Measurements from ENCODE around the gene TMEM40.
A peak's percentile ranks its signal among the peaks of the same experiment; 100 is the strongest.
"Not testable (repeated sequence)": the region's sequence is repeated elsewhere in the genome, so short reads cannot be mapped to it uniquely, and the experiment has no call there.

TMEM40 gene

DNA sequence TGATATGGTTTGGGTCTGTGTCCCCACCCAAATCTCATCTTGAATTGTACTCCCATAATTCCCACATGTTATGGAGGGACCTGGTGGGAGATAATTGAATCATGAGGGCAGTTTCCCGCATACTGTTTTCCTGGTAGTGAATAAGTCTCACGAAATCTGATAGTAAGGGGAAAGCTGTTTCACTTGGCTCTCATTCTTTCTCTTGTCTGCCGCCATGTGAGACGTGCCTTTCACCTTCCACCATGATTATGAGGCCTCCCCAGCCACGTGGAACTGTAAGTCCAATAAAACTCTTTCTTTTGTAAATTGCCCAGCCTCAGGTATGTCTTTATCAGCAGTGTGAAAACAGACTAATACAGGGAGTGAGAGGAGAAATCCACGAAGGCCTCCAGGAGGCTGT is 16.9 kb upstream of the TMEM40 start:
- not testable (repeated sequence) for DNase-seq (ENCODE audit: low read depth)

DNA sequence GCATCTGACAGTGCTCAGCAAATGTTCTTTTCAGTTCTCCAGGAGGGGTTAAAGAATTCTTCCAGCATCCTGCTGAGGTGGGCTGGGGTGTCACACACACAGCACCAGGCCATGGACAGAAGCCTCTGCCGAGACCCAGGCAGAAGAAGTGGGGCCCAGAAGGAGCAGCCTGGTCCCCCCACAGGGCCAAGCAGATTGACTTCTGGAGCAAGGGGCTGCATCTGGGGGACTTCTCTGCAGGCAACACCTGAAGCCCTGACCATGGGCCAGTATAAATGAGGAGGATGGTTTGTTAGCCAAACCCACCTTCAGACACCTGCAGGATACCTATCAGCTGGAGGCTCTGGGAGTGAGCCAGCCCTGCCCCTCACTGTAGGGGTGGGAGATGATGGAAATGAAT is 16.2 kb upstream of the TMEM40 start:
- no peak for DNase-seq (ENCODE audit: low read depth)

DNA sequence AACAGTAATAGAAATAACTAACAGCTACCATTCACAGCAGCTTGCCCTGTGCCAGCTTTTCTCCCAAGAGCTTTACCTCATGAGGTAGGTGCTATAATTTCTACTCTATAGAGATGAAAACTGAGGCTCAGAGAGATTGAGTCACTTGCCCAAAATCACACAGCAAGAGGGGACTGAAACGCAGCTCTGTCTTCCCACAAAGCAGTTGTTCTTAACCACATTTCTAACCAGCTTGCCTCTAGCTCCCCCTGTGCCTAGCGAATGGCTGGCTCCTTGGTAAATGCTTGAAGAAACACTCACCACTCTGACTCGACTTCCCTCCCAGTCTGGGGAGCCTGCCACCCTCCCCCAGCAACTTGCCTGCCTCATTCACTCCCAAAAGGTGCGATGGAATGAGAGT is 15.6 kb upstream of the TMEM40 start:
- no peak for DNase-seq (ENCODE audit: low read depth)

DNA sequence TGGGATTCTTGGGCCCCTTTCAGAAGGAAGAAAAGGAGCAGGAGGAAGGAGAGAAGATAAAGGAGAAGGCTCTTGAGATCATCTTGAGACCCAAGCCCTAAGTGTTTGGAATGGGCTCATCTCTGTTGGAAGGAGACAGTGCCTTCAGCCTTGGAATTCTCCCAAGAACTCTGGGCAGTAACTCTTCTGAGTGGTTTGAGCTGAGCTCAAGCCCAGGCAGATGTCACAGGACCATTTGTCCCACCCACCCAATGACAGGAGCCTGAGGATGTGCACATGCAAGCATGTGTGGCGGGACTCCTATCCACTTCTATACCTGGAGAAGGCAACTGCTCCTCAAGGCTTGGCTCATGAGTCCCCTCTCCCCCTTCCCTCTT is 14.6 kb upstream of the TMEM40 start:
- no peak for DNase-seq (ENCODE audit: low read depth)

DNA sequence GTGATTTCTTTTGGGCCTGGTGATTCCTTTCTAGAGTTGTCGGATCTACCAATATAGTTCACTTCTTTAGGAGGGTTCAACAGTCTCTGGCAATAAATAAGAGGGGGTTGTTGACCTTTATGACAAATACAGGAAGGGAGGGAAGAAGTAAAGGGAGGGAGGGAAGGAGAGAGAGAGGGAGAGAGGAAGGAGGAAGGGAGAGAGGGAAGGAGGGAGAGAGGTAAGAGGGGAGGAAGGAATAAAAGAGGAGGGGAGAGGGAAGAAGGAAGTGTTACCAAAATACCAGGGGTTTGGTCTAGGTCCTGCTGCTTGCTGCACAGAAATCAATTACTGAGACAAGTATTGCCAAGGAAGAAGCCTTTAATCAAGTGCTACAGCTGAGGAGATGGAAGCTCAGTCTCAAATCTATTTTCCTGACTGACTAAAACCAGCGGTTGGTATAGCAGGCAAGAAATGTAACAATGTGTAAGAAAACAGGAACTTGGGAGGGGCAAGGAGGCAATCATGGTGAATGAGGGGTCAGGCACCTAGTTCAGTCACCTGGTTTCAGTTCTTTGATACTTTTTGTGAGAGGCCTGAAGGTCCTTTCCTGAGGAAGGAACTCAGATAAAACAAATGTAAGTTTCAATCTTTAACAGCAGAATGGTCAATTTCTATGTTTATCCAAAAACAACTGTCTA is 14.1 kb upstream of the TMEM40 start:
- DNase-seq (ENCODE audit: low read depth): no peak

GRCh38 chr3:12772462-12772861 is 13.4 kb upstream of the TMEM40 start:
- no peak for DNase-seq (ENCODE audit: low read depth)

DNA sequence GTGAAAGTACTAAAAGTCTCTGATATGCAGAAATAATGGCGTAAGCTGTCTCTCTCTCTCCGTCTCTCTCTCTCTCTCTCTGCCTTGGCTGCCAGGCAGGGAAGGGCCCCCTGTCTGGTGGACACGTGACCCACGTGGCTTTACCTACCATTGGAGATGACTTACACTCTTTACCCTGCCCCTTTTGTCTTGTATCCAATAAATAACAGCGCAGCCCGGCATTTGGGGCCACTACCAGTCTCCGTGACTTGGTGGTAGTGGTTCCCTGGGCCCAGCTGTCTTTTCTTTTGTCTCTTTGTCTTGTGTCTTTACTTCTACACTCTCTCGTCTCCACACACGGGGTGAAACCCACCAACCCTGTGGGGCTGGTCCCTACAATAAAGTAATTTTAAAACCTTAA is 12.2 kb upstream of the TMEM40 start:
- DNase-seq (ENCODE audit: low read depth): no peak

- no peak for DNase-seq (ENCODE audit: low read depth)
Observed at GRCh38 chr3:12769761-12770160, 10.7 kb upstream of the TMEM40 start.

DNA sequence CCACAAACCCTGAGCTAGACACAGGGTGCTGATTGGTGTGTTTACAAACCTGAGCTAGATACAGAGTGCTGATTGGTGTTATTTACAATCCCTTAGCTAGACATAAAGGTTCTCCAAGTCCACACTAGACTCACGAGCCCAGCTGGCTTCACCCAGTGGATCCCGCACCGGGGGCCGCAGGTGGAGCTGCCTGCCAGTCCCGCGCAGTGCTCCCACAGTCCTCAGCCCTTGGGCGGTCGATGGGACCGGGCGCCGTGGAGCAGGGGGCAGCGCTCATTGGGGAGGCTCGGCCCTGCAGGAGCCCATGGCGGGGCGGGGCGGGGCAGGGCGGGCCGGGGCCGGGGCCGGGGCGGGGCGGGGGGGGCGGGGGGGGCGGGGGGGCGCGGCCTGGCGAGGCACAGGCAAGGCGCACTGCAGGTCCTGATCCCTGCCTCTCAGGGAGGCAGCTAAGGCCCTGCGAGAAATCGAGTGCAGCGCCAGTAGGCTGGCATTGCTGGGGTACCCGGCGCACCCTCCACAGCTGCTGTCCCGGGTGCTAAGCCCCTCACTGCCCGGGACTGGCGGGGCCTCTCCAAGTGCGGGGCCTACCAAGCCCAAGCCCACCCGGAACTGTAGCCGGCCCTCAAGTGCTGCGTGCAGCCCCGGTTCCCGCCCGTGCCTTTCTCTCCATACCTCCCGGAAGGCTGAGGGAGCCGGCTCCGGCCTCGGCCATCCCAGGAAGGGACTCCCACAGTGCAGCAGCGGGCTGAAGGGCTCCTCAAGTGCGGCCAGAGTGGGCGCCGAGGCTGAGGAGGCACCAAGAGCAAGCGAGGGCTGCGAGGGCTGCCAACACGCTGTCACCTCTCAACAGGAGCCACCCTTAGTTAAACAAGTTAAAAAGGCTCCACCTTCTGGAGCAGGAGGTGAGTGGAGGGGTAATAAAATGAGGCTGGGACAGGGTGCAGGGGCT is 9.8 kb upstream of the TMEM40 start:
- no peak for DNase-seq (ENCODE audit: low read depth)

- no peak for DNase-seq (ENCODE audit: low read depth)
Observed at GRCh38 chr3:12766541-12766940, 7.5 kb upstream of the TMEM40 start.

- no peak for DNase-seq (ENCODE audit: low read depth)
Observed at GRCh38 chr3:12764171-12764776, 5.2 kb upstream of the TMEM40 start.

- DNase-seq (ENCODE audit: low read depth): no peak
Observed at GRCh38 chr3:12759693-12760565, 870 bp upstream of the TMEM40 start.

DNA sequence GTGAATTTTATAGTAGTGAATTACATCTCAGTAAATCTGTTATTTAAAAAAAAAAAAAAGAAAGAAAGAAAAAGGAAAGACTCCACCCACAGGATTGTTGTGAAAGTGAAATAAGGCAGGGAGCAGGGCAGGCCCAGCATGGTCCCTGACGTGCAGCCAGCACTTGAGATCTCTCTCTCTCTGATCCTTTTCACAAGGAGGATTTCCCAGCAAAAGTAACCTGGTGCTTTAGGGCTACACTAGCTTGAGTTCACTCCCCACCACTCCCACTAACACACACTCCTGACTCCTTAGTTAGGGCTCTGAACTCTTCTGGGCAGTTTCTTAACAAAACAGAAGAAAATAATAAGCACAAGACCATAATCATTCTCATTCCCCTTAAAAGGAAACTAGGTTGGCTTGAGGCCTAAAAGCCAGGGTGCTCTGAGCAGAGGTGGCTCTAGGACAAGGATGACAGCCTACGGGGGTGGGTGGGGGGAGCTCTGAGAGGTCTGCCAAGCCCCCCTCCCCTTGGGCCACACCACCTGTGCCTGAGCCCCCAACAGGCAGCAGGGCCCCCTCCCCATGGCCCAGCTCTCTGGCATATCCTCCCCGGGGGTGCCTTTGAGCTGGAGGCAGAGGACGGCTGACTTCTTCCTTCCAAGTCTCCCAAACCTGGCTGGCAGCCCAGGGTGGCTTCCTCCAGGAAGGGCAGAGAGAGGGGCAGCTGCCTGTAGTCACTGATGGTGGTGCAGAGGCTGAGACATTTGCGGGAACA is 856 bp downstream of the TMEM40 start:
- DNase-seq (ENCODE audit: low read depth): peak; percentile 63

DNA sequence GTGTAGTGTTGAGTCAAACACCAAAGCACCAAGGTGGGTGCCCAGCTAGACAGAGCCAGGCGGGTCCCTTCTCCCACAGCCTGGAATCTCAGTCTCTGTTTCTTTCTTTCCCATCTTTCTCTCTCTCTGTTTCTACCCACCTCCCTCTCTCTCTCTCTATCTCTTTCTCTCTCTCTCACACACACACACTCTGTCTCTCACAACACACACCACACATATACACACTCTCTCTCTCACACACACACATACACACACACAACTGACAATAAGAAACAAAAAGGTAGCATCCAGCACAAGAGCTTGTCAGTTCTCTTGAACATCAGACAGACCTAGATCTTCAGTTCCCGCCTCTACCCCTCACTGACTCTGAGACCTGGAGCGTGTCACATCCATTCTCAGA is 2.4 kb downstream of the TMEM40 start:
- DNase-seq (ENCODE audit: low read depth): no peak

- DNase-seq (ENCODE audit: low read depth): no peak
Observed at GRCh38 chr3:12756175-12756574, 2.9 kb downstream of the TMEM40 start.

- no peak for DNase-seq (ENCODE audit: low read depth)
Observed at GRCh38 chr3:12755754-12756153, 3.3 kb downstream of the TMEM40 start.

- no peak for DNase-seq (ENCODE audit: low read depth)
Observed at GRCh38 chr3:12754313-12754712, 4.7 kb downstream of the TMEM40 start.

DNA sequence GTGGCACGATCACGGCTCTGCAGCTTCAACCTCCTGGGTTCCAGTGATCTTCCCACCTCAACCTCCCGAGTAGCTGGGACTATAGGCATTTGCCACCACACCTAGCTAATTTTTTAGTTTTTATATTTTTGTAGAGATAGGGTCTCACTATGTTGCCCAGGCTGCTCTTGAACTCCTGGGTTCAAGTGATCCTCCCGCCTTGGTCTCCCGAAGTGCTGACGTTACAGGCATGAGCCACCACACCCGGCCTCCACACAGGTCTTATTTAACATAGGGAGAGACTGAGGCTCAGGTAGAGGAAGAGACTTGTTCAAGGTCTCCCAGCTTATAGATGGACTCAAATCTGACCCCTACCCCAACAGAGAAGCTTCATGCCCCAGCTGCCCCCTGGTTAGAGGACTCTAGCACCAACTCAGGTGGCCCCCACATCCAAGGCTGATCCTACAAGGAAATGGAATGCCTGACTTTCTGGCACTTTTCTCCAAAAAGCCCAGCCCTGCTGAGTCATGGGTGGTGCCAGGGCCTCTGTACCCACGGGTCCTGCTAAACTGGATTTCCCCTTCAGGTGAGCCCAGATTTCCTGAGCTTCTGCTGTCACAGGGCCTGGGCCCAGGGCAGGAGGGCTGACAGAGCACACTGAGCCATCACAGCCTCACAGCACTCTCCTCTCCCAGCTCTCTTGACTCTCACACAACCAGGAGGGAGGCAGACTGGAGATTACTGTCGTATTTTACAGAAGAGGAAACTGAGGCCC is 5.6 kb downstream of the TMEM40 start:
- no peak for DNase-seq (ENCODE audit: low read depth)

DNA sequence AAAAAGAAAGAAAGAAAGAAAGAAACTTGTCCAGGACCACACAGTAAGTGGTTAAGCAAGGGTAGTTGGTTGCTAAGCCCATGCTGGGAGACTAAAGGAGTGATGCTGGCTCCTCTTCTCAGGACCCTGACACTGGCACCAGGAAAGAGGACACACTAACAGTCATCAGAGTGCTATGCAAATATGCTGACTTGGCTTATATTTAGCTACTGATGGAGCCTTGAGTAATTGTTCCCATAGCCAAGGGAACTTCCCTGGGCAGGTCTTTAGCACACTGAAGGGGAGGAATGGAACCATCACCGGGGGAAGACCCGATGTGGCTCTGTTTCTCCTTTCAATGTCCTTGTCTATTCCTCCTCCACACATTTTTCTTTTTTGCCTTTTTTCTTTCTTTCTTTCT is 6.2 kb downstream of the TMEM40 start:
- peak; percentile 15 for DNase-seq (ENCODE audit: low read depth)

GRCh38 chr3:12752102-12752501 is 7.0 kb downstream of the TMEM40 start:
- no peak for DNase-seq (ENCODE audit: low read depth)

- no peak for DNase-seq (ENCODE audit: low read depth)
Observed at GRCh38 chr3:12751571-12751970, 7.5 kb downstream of the TMEM40 start.

Measured in fibroblast of gingiva (primary cell).